Naive B cell (primary cell): Measurements from ENCODE around the gene SERPINE2. TPM values are rescaled to one million over a fixed set of nuclear protein-coding genes. Genes with fewer than 3 reads are reported as not detected.
A peak's percentile ranks its signal among the peaks of the same experiment; 100 is the strongest.

ENCODE experiments used
- ATAC-seq, 2 donors: fragments of 150-1000 bp; cut with Tn5 transposase; 2 replicates each; pipeline ENCODE4 v1.10.0; 2021; ENCODE audit warnings: low read depth in 2 of 2, mild to moderate bottlenecking in 2 of 2, moderate library complexity in 2 of 2
- DNase-seq: peaks from one replicate; pipeline ENCODE4 v3.0.0; 2022
- H3K27ac Mint-ChIP-seq, 6 donors: one replicate each; pipeline ENCODE4 v1.8.0; 2020 to 2022; ENCODE audit warnings: mild to moderate bottlenecking in 6 of 6, mixed read lengths in 6 of 6, moderate library complexity in 5 of 6, inconsistent platforms in 2 of 6
- H3K27me3 Mint-ChIP-seq, 3 donors: one replicate each; pipeline ENCODE4 v1.8.0; 2021 to 2022; ENCODE audit warnings: mixed read lengths in 3 of 3, mild to moderate bottlenecking in 1 of 3
- H3K36me3 Mint-ChIP-seq, 2 donors: one replicate each; pipeline ENCODE4 v1.8.0; 2020 to 2022; ENCODE audit warnings: mixed read lengths in 2 of 2, inconsistent platforms in 1 of 2, mild to moderate bottlenecking in 1 of 2
- H3K4me1 Mint-ChIP-seq, 3 donors: one replicate each; pipeline ENCODE4 v1.8.0; 2020 to 2022; ENCODE audit warnings: mixed read lengths in 3 of 3, inconsistent platforms in 1 of 3, mild to moderate bottlenecking in 1 of 3, moderate library complexity in 1 of 3
- H3K4me3 Mint-ChIP-seq, 8 donors: one replicate each; pipeline ENCODE4 v1.8.0; 2020 to 2022; ENCODE audit warnings: mild to moderate bottlenecking in 8 of 8, mixed read lengths in 8 of 8, moderate library complexity in 8 of 8, inconsistent platforms in 2 of 8
- H3K9me3 Mint-ChIP-seq, 7 donors: one replicate each; pipeline ENCODE4 v1.8.0; 2020 to 2022; ENCODE audit warnings: mixed read lengths in 7 of 7, mild to moderate bottlenecking in 5 of 7, inconsistent platforms in 2 of 7, moderate library complexity in 1 of 7
- polyA plus RNA-seq, 6 donors: library from polyadenylated mRNA; unstranded; fragments of 300-500 nt; fragmentation: Illumina TruSeq; gene quantifications; one replicate each; pipeline ENCODE4 v1.2.3, GENCODE V29; 2021; ENCODE audit warnings: low read depth in 6 of 6

The SERPINE2 gene
- polyA plus RNA-seq, 6 donors from 2014 or later, result 1.6 to 6.1 (median 3.4) TPM

DNA sequence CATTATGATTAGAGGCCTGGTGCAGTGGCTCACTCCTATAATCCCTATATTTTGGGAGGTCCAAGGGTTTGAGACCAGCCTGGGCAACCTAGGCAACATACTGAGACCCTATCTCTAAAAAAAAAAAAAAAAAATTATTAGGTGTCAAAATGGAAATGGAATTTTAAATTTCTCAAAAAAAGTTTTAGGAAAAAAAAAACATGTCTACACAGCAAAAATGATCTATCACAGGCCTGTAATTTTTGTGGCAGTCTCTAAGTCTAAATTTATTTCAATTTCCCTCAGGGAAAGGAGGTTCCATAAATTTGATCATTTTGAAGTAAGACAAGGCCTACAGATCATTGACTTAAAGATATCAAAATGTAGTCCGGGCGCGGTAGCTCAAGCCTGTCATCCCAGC lies 65.5 kb downstream of the SERPINE2 start:
- no peaks in the 10 kb centered on the region for H3K27me3 Mint-ChIP-seq
- no peak for DNase-seq
- ATAC-seq, result no peak
- H3K9me3 Mint-ChIP-seq, result no peaks in the 10 kb centered on the region
- H3K4me1 Mint-ChIP-seq, result peaks cover 4 to 7% (median 6%) of the 10 kb centered on the region in 3 donors
- no peaks in the 10 kb centered on the region for H3K36me3 Mint-ChIP-seq
- no peak overlapping the region for H3K27ac Mint-ChIP-seq
- no peak overlapping the region for H3K4me3 Mint-ChIP-seq

DNA sequence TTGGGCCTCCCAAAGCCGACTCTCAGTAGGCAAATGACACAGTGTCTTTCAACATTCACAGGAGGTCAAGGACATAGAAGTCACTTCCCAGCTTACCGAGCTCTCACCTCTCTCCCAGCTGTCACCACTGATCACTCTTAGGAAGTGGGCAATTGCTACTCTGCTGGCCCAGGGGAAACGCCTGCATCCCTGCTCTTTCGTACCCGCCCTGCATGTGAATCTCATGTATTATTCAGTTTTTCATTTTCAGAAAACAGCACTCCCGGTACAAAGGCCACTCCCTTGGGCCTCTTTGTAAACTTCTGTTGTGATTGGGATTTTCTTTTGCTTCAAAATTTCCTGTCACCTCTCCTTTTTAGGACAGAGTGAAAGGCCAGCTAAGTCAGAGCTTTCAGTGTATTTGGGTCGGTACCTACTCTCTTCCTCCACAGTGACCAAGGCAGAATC lies 66.4 kb downstream of the SERPINE2 start:
- no peaks in the 10 kb centered on the region for H3K9me3 Mint-ChIP-seq
- H3K4me1 Mint-ChIP-seq, result peaks cover 4 to 7% (median 6%) of the 10 kb centered on the region in 3 donors
- no peaks in the 10 kb centered on the region for H3K36me3 Mint-ChIP-seq
- ATAC-seq (no peak), DNase-seq (no peak)
- no peaks in the 10 kb centered on the region for H3K27me3 Mint-ChIP-seq
- H3K4me3 Mint-ChIP-seq, result no peak overlapping the region
- H3K27ac Mint-ChIP-seq, result no peak overlapping the region

DNA sequence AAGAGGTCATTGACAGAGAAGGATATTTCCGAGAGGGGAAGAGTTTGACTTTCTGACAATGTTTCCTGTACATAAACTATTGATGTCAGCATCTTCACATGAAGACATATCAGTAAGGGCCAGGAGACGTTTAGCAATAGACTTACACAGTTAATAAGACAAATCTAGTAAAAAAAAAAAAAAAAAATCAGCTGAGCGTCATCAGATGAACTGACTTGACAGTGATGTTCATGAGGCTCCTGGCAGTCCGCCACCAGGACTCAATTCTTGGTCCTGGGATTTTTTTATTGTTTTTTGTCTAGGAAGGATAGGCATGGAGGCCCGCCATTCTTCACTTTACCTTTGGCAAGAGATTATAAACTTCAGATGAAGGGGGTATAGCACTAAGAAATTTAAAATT lies 67.4 kb downstream of the SERPINE2 start:
- H3K9me3 Mint-ChIP-seq, result no peaks in the 10 kb centered on the region
- H3K27me3 Mint-ChIP-seq, result no peaks in the 10 kb centered on the region
- peaks cover 0 to 1% of the 10 kb centered on the region in 2 donors for H3K36me3 Mint-ChIP-seq
- DNase-seq (no peak), ATAC-seq (no peak)
- H3K4me3 Mint-ChIP-seq, result no peak overlapping the region
- no peak overlapping the region for H3K27ac Mint-ChIP-seq
- H3K4me1 Mint-ChIP-seq, result peaks cover 4 to 7% (median 6%) of the 10 kb centered on the region in 3 donors

DNA sequence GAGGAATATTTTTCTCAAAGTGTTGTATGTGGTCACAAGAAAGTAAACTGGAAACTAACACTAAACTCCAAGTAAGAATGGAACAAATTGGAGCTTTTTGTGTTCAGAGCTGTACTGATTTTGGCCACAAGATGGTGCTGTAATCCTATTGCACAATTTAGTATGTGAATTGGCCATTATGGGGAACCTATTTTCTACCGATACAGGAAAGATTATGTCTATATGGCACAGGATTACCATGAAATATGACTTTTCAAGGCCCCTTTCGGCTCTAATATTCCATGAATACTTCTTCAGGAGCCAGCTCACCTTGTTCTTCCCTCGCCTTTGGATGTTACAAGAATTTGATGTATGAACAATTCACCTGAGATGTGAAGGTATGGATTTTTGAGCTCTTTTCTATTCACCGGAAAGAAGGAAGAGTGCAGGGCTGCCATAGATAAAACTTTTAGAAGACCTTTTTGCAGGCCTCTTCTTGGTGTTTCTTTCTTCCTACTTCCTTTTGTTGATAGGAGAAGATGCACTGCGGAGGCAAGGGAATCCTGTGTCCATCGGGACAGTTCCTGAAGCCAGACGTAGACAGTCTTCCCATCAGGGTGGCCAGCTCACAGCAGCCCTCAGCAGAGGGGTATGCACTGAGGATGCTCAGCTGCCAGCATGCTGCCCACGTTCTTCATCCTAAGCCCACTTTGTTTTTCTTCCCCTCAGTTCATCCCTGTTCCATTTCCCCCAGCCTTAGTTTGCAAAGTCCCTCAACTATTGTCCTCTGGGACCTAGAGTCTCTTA lies 68.5 kb downstream of the SERPINE2 start:
- Mint-ChIP-seq H3K9me3 (no peaks in the 10 kb centered on the region), H3K36me3 (peaks cover 0 to 5% of the 10 kb centered on the region in 2 donors), H3K27me3 (no peaks in the 10 kb centered on the region), H3K4me1 (peaks cover 4 to 7% (median 6%) of the 10 kb centered on the region in 3 donors), H3K4me3 (no peak overlapping the region), H3K27ac (no peak overlapping the region)
- ATAC-seq (peak; percentile 41 to 70), DNase-seq (peak; percentile 46)

DNA sequence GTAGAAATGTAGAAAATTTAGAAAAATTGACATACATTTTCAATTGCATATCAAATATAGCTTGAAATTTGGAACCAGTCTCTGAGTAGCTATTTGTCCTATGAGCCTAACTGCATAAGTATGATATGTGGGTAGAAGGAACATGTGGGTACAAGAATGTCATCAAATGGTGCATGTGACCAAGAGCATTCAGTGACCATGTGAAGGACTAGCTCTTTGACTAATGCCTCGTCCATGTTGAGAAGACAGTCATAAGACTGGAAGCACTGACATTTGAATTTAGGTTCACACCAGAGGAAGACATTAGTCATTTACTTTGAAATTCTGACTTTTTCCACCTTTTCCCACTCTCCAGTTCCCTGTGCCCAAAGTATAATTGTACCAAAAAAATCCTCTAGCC lies 69.2 kb downstream of the SERPINE2 start:
- Mint-ChIP-seq H3K4me3 (no peak overlapping the region), H3K9me3 (no peaks in the 10 kb centered on the region)

DNA sequence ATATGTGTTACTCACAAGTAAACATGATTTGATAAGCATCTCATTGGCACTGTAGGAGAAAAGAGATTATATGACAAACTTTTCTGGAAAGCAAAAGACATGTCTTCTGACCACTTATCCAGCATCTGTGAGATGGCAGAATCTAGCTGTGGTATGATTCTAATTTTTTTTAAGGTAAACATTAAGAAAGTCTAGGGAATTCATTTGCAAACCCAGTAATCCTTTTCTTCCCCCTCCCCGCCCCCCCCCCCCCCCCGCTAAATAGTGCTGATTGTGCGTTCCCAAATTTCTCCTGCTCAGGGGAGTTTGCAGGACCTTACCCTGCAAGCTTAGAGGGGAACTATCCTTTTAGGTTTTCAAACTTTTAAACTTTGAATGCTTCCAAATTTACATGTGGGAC lies 69.8 kb downstream of the SERPINE2 start:
- no peak for DNase-seq
- no peak overlapping the region for H3K4me3 Mint-ChIP-seq
- no peak for ATAC-seq
- peaks cover 4 to 7% (median 6%) of the 10 kb centered on the region in 3 donors for H3K4me1 Mint-ChIP-seq
- no peaks in the 10 kb centered on the region for H3K27me3 Mint-ChIP-seq
- no peak overlapping the region for H3K27ac Mint-ChIP-seq
- no peaks in the 10 kb centered on the region for H3K9me3 Mint-ChIP-seq
- H3K36me3 Mint-ChIP-seq, result peaks cover 0 to 5% of the 10 kb centered on the region in 2 donors

More for the DNA sequence above, 69.2 kb downstream of the SERPINE2 start:
- Mint-ChIP-seq H3K4me1 (peaks cover 4 to 7% (median 6%) of the 10 kb centered on the region in 3 donors), H3K27me3 (no peaks in the 10 kb centered on the region), H3K36me3 (peaks cover 0 to 5% of the 10 kb centered on the region in 2 donors), H3K27ac (no peak overlapping the region)
- ATAC-seq (no peak), DNase-seq (no peak)

DNA sequence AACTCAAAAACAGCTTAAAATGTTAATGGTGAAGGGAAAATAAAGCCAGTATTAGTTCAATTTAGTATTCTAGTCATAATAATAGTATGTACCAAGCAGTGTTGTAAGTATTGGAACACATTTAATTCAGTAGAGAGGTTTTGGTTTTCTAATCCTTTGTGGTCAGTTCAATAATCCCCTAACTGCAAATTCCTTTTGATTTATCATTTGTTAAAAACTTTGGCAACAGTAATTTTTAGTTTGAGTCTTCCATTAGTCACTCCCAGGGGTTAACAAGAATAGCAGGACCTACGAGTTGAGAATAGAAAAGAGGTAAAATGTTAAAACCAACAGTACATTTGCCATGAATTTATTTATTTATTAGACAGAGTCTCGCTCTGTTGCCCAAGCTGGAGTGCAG lies 71.1 kb downstream of the SERPINE2 start:
- Mint-ChIP-seq H3K4me3 (no peak overlapping the region), H3K9me3 (no peaks in the 10 kb centered on the region), H3K4me1 (peaks cover 4 to 7% (median 6%) of the 10 kb centered on the region in 3 donors), H3K27me3 (no peaks in the 10 kb centered on the region), H3K36me3 (peaks cover 0 to 5% of the 10 kb centered on the region in 2 donors), H3K27ac (no peak overlapping the region)
- no peak for ATAC-seq
- DNase-seq, result no peak

DNA sequence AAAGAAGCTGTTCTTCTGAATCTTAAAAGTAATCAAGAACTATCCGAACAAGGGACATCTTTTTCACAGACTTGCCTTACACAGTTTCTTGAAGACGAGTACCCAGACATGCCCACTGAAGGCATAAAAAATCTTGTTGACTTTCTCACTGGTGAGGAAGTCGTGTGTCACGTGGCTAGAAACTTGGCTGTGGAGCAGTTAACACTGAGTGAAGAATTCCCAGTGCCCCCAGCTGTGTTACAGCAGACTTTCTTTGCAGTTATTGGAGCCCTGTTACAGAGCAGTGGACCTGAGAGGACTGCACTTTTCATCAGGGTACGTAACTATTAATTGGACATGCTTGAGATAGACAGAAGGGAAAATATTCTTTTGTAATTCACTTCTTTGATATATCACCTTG lies 79.4 kb downstream of the SERPINE2 start:
- Mint-ChIP-seq H3K4me3 (peak overlapping the region in 7 of 8 donors; percentile 26 to 99 (median 64)), H3K9me3 (no peaks in the 10 kb centered on the region), H3K27me3 (no peaks in the 10 kb centered on the region), H3K4me1 (peaks cover 34 to 61% (median 37%) of the 10 kb centered on the region in 3 donors), H3K27ac (peak overlapping the region in 1 of 6 donors; percentile 54), H3K36me3 (peaks cover 7 to 12% of the 10 kb centered on the region in 2 donors)
- ATAC-seq (no peak), DNase-seq (no peak)

GRCh38 chr2:223957092-223957851 lies 81.8 kb downstream of the SERPINE2 start, which contains the start of gene MRPL44:
TSS of gene MRPL44 (plus strand) at chr2:223957463. CDS start at chr2:223957473, 10 bp downstream.
- Mint-ChIP-seq H3K27ac (peak within 1 kb of the TSS; percentile 95 to 99 (median 96)), H3K27me3 (no peaks in the 10 kb centered on the region), H3K4me1 (peaks cover 36 to 60% (median 42%) of the 10 kb centered on the region in 3 donors), H3K36me3 (peaks cover 7 to 12% of the 10 kb centered on the region in 2 donors), H3K4me3 (peak within 1 kb of the TSS; percentile 92 to 99 (median 98)), H3K9me3 (no peaks in the 10 kb centered on the region)
- peak; percentile 98 to 99 for ATAC-seq
- peak; percentile 96 for DNase-seq

DNA sequence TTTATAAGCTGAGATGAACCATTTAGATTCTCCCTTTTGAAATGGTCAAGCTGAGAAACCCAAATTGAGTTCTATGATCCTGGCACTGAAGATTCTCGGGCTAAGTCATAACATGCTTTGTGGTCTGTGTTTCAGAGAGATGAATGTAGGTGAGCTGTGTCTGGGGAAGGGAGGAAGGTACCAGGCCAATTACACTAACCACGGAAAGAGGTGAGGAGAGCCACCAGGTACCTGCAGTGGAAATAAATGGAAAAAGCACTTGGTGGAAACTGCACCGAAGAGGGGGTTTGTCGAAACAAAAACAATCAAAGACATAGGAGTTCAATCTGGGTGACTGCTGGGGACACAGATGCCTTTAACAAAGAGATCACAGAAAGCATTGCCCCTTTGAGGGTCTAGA lies 82.8 kb downstream of the SERPINE2 start:
- Mint-ChIP-seq H3K9me3 (no peaks in the 10 kb centered on the region), H3K27me3 (no peaks in the 10 kb centered on the region), H3K4me1 (peaks cover 32 to 60% (median 34%) of the 10 kb centered on the region in 3 donors), H3K36me3 (peaks cover 3 to 11% of the 10 kb centered on the region in 2 donors), H3K27ac (peak overlapping the region in 4 of 6 donors; percentile 64 to 99 (median 97)), H3K4me3 (peak overlapping the region in 7 of 8 donors; percentile 27 to 99 (median 86))
- ATAC-seq, result no peak
- DNase-seq, result no peak

DNA sequence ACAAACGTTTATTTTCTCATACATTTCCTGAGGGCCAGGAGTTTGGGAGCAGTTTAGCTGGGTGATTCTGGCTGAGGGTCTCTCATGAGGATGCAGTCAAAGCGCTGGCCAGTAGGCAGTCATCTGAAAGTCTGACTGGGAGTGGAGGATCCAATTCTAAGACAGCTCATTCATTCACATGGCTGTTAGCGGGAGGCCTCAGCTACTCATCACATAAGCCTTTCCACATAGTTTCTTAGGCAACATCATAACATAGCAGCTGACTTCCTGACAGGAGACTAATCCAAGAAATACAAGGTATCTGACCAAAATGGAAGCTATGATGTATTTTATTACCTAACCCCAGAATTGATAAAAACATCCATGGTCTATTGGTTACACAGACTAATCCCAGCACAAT lies 84.7 kb downstream of the SERPINE2 start:
- H3K9me3 Mint-ChIP-seq, result no peaks in the 10 kb centered on the region
- no peaks in the 10 kb centered on the region for H3K36me3 Mint-ChIP-seq
- no peak for ATAC-seq
- H3K4me1 Mint-ChIP-seq, result peaks cover 24 to 60% (median 28%) of the 10 kb centered on the region in 3 donors
- DNase-seq, result no peak
- no peaks in the 10 kb centered on the region for H3K27me3 Mint-ChIP-seq
- H3K27ac Mint-ChIP-seq, result peak overlapping the region in 1 of 6 donors; percentile 37
- H3K4me3 Mint-ChIP-seq, result peak overlapping the region in 1 of 8 donors; percentile 65

DNA sequence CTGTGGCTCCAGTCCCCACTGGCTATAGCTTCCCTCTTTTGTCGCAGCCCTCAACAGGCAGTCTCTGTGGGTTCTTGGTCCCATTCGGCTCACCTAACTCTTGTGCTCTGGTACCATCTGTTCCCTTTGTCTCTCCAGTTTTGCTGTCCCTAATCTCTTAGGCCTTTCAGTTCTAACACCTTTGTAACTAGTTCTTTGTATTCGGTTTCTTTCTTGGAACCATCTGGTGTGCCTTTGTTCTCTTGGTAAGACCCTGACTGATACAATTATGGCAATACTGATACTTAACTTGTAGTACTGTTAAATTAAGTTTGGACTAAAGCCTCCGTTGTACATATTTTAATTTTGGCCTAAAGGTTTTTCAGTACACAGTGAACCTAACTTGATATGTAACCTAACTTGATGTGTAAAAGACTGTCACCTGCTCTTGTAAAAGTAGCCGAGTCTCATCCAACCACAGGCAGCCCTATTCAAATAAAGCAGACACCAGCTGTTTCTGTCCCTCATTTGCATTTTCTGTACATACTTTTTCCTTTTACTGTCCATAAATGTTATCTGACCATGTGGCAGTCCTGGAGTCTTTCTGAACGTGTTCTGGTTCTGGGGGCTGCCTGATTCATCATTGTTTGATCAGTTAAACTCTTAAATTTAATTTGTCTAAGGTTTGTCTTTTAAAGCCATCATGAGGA lies 86.7 kb downstream of the SERPINE2 start:
- H3K9me3 Mint-ChIP-seq, result no peaks in the 10 kb centered on the region
- ATAC-seq (peak; percentile 11 to 33), DNase-seq (no peak)
- H3K4me3 Mint-ChIP-seq, result peak overlapping the region in 4 of 8 donors; percentile 24 to 60 (median 42)
- H3K27ac Mint-ChIP-seq, result peak overlapping the region in 4 of 6 donors; percentile 12 to 79 (median 40)
- H3K27me3 Mint-ChIP-seq, result no peaks in the 10 kb centered on the region
- no peaks in the 10 kb centered on the region for H3K36me3 Mint-ChIP-seq
- H3K4me1 Mint-ChIP-seq, result peaks cover 22 to 52% (median 31%) of the 10 kb centered on the region in 3 donors
